SK-N-SH treated with all-trans-retinoic acid at 6 μM for 48 hours (cell line): ENCODE measurements around the gene SURF2.

Experiments
- ATAC-seq: fragments of 200-7000 bp; cut with Tn5 transposase; 3 replicates; pipeline ENCODE4 v1.9.1; 2020; ENCODE audit warnings: mild to moderate bottlenecking, moderate library complexity
- ARNTL ChIP-seq: fragments of 450-650 bp; formaldehyde crosslinking; IDR thresholded peaks from 2 replicates; pipeline ENCODE4 v1.5.0; 2020; ENCODE audit warnings: low read depth, mild to moderate bottlenecking, moderate library complexity, borderline replicate concordance
- BACH2 ChIP-seq: fragments of 250-450 bp; sonication (Bioruptor Pico); IDR thresholded peaks from 2 replicates; pipeline ENCODE4 v1.9.0; 2021; ENCODE audit warnings: mild to moderate bottlenecking, borderline replicate concordance
- CREB5 ChIP-seq: fragments of 250-450 bp; sonication (Bioruptor Pico); IDR thresholded peaks from 2 replicates; pipeline ENCODE4 v1.5.1; 2020; ENCODE audit warnings: low read depth, mild to moderate bottlenecking, moderate library complexity
- CSDC2 ChIP-seq: fragments of 250-450 bp; sonication (Bioruptor Pico); IDR thresholded peaks from 2 replicates; pipeline ENCODE4 v1.5.0; 2020; ENCODE audit warnings: mild to moderate bottlenecking, moderate library complexity
- CSRNP3 ChIP-seq: fragments of 250-450 bp; sonication (Bioruptor Pico); IDR thresholded peaks from 2 replicates; pipeline ENCODE4 v1.5.1; 2021; ENCODE audit warnings: mild to moderate bottlenecking, moderate library complexity
- ESRRG ChIP-seq: fragments of 250-450 bp; sonication (Bioruptor Pico); IDR thresholded peaks from 2 replicates; pipeline ENCODE4 v1.6.1; 2021; ENCODE audit warnings: mild to moderate bottlenecking
- GLIS3 ChIP-seq: fragments of 250-450 bp; sonication (Bioruptor Pico); IDR thresholded peaks from 2 replicates; pipeline ENCODE4 v1.5.0; 2020; ENCODE audit warnings: mild to moderate bottlenecking, moderate library complexity
- ISL1 ChIP-seq: fragments of 250-450 bp; sonication (Bioruptor Pico); IDR thresholded peaks from 2 replicates; pipeline ENCODE4 v2.1.2; 2022; ENCODE audit warnings: mild to moderate bottlenecking, moderate library complexity
- OSR1 ChIP-seq: fragments of 250-450 bp; sonication (Bioruptor Pico); IDR thresholded peaks from 2 replicates; pipeline ENCODE4 v1.8.0; 2022; ENCODE audit warnings: moderate library complexity, mild to moderate bottlenecking, inconsistent platforms
- PATZ1 ChIP-seq: fragments of 250-450 bp; sonication (Bioruptor Pico); IDR thresholded peaks from 2 replicates; pipeline ENCODE4 v1.8.0; 2020; ENCODE audit warnings: mild to moderate bottlenecking, moderate library complexity, borderline replicate concordance
- POU6F1 ChIP-seq: fragments of 250-450 bp; sonication (Bioruptor Pico); IDR thresholded peaks from 2 replicates; pipeline ENCODE4 v1.8.0; 2021; ENCODE audit warnings: low read depth, mild to moderate bottlenecking, moderate library complexity, borderline replicate concordance
- PPARA ChIP-seq: fragments of 250-450 bp; sonication (Bioruptor Pico); IDR thresholded peaks from 2 replicates; pipeline ENCODE4 v1.5.0; 2020; ENCODE audit warnings: mild to moderate bottlenecking, borderline replicate concordance
- SNAI2 ChIP-seq: fragments of 250-450 bp; sonication (Bioruptor Pico); IDR thresholded peaks from 2 replicates; pipeline ENCODE4 v1.5.0; 2020; ENCODE audit warnings: mild to moderate bottlenecking, moderate library complexity
- TOX ChIP-seq: fragments of 250-450 bp; sonication (Bioruptor Pico); IDR thresholded peaks from 2 replicates; pipeline ENCODE4 v1.8.0; 2021; ENCODE audit warnings: mild to moderate bottlenecking, moderate library complexity, borderline replicate concordance
- ZC3H10 ChIP-seq: fragments of 250-450 bp; sonication (Bioruptor Pico); IDR thresholded peaks from 2 replicates; pipeline ENCODE4 v1.5.1; 2021; ENCODE audit warnings: mild to moderate bottlenecking, moderate library complexity
- ZFP3 ChIP-seq: fragments of 250-450 bp; sonication (Bioruptor Pico); IDR thresholded peaks from 2 replicates; pipeline ENCODE4 v1.5.0; 2020; ENCODE audit warnings: mild to moderate bottlenecking, moderate library complexity
- ZFP30 ChIP-seq: fragments of 450-650 bp; formaldehyde crosslinking; IDR thresholded peaks from 2 replicates; pipeline ENCODE4 v1.5.0; 2022; ENCODE audit warnings: mild to moderate bottlenecking, moderate library complexity
- ZNF565 ChIP-seq: fragments of 450-650 bp; formaldehyde crosslinking; conservative IDR thresholded peaks from 2 replicates; pipeline ENCODE4 v1.5.0; 2020; ENCODE audit warnings: low read depth, mild to moderate bottlenecking, moderate library complexity
- ZNF70 ChIP-seq: fragments of 450-650 bp; formaldehyde crosslinking; IDR thresholded peaks from 2 replicates; pipeline ENCODE4 v1.5.0; 2020; ENCODE audit warnings: mild to moderate bottlenecking, moderate library complexity
- ZNF8 ChIP-seq: fragments of 450-650 bp; formaldehyde crosslinking; IDR thresholded peaks from 2 replicates; pipeline ENCODE4 v1.5.0; 2020; ENCODE audit warnings: mild to moderate bottlenecking, moderate library complexity

The SURF2 gene

GRCh38 chr9:133367221-133367620 lies 10.9 kb downstream of the SURF2 start (continued):
- no peak for TF ChIP-seq ZFP3 (CRISPR knock-in tag)
- no peak for TF ChIP-seq ESRRG (CRISPR knock-in tag)
- TF ChIP-seq, all 23 proteins: peak for 0

GRCh38 chr9:133367778-133368177 lies 11.4 kb downstream of the SURF2 start:
- no peak for TF ChIP-seq TOX (CRISPR knock-in tag)
- TF ChIP-seq, all 23 proteins: peak for 0
- no peak for ATAC-seq

GRCh38 chr9:133368249-133368881 lies 12.0 kb downstream of the SURF2 start:
- ATAC-seq, result no peak; the same call in 2 of the 3 replicates
- no peak for TF ChIP-seq CSRNP3 (CRISPR knock-in tag)
- TF ChIP-seq TOX (CRISPR knock-in tag), result no peak
- no peak for TF ChIP-seq PPARA (CRISPR knock-in tag)
- TF ChIP-seq CREB5 (CRISPR knock-in tag), result no peak

GRCh38 chr9:133369422-133369821 lies 13.1 kb downstream of the SURF2 start:
- no peak for ATAC-seq
- no peak for TF ChIP-seq ZC3H10 (CRISPR knock-in tag)
- no peak for TF ChIP-seq TOX (CRISPR knock-in tag)
- no peak for TF ChIP-seq BACH2 (CRISPR knock-in tag)
- TF ChIP-seq ESRRG (CRISPR knock-in tag), result no peak
- TF ChIP-seq GLIS3, result no peak

GRCh38 chr9:133369933-133370332 lies 13.6 kb downstream of the SURF2 start:
- no peak for ATAC-seq
- TF ChIP-seq ISL1 (CRISPR knock-in tag) (no peak), CREB5 (CRISPR knock-in tag) (no peak), OSR1 (CRISPR knock-in tag) (no peak), PPARA (CRISPR knock-in tag) (no peak), ARNTL (CRISPR knock-in tag) (no peak), TOX (CRISPR knock-in tag) (no peak), ZNF8 (no peak)

- no peak for ATAC-seq
- TF ChIP-seq CSDC2 (CRISPR knock-in tag) (no peak), ZFP30 (CRISPR knock-in tag) (no peak), CSRNP3 (CRISPR knock-in tag) (no peak), OSR1 (CRISPR knock-in tag) (no peak), PATZ1 (no peak), ZNF70 (CRISPR knock-in tag) (no peak), POU6F1 (CRISPR knock-in tag) (no peak), ZNF8 (no peak), ZNF565 (CRISPR knock-in tag) (no peak), BACH2 (CRISPR knock-in tag) (no peak), SNAI2 (CRISPR knock-in tag) (no peak), GLIS3 (no peak), ISL1 (CRISPR knock-in tag) (no peak), ESRRG (CRISPR knock-in tag) (no peak)
Measured at GRCh38 chr9:133370685-133371084, 14.3 kb downstream of the SURF2 start.
